ENCODE measurements around the gene C5. TPM values are rescaled to one million over a fixed set of nuclear protein-coding genes. Genes with fewer than 3 reads are reported as not detected.

C5 gene
- total RNA-seq, 2 experiments from 2014 or later: 3.8 to 7.9 TPM

GRCh38 chr9:120922404-120923195 is 127.5 kb downstream of the C5 start:
- peak overlapping the region; percentile 52; the same call in 1 of the 2 replicates for H2AFZ ChIP-seq (ENCODE audit: low read length)
- H3K4me3 ChIP-seq (ENCODE audit: low read depth, low read length, poor library complexity, severe bottlenecking): no peak overlapping the region
- POLR2A ChIA-PET: interaction anchor here (1.3 to 21.2 kb wide), 4 partner anchors 9 to 32 kb away, joined by 3 to 372 read pairs (median 5); no protein-coding TSS in a partner anchor
- no TSS peak for BruUV-seq (replicated peaks)
- H3K9me2 ChIP-seq (ENCODE audit: insufficient read depth, low read length): no peaks in the 10 kb centered on the region
- intact Hi-C loops (cut with micrococcal nuclease; ENCODE audit: unreplicated experiment): loop anchor here (10.0 kb wide), 1 partner anchor 1022 kb away; no protein-coding TSS in a partner anchor
- DNase-seq (ENCODE audit: low spot score): no peak
- peaks cover 32% of the 10 kb centered on the region for H3K36me3 ChIP-seq (ENCODE audit: insufficient read depth, low read length)
- TF ChIP-seq, protein P1, sequence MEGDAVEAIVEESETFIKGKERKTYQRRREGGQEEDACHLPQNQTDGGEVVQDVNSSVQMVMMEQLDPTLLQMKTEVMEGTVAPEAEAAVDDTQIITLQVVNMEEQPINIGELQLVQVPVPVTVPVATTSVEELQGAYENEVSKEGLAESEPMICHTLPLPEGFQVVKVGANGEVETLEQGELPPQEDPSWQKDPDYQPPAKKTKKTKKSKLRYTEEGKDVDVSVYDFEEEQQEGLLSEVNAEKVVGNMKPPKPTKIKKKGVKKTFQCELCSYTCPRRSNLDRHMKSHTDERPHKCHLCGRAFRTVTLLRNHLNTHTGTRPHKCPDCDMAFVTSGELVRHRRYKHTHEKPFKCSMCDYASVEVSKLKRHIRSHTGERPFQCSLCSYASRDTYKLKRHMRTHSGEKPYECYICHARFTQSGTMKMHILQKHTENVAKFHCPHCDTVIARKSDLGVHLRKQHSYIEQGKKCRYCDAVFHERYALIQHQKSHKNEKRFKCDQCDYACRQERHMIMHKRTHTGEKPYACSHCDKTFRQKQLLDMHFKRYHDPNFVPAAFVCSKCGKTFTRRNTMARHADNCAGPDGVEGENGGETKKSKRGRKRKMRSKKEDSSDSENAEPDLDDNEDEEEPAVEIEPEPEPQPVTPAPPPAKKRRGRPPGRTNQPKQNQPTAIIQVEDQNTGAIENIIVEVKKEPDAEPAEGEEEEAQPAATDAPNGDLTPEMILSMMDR (conservative IDR thresholded peaks at IDR 0.05; ENCODE audit: low read length): no peak
- no peak for TF ChIP-seq EZH2phosphoT487 (IDR thresholded peaks at IDR 0.05; ENCODE audit: borderline replicate concordance, low read depth, low read length)
- no peak overlapping the region for H3K27ac ChIP-seq (ENCODE audit: low read depth, low read length, poor library complexity, severe bottlenecking)
- H4K20me1 ChIP-seq (ENCODE audit: insufficient read depth, low read length): no peaks in the 10 kb centered on the region
- H3K79me2 ChIP-seq (ENCODE audit: insufficient read depth, low read depth, low read length): no peaks in the 10 kb centered on the region
- CTCF ChIA-PET (ENCODE audit: unreplicated experiment): interaction anchor here (0.7 to 1.3 kb wide), 2 partner anchors 16 to 20 kb away, joined by 3 read pairs; no protein-coding TSS in a partner anchor
- peak overlapping the region; percentile 59 for H3K4me2 ChIP-seq (ENCODE audit: low read length)
- peaks cover 77% of the 10 kb centered on the region for H3K4me1 ChIP-seq (ENCODE audit: insufficient read depth, low read length, poor library complexity, severe bottlenecking)
- H3K9me3 ChIP-seq (ENCODE audit: low read length): no peaks in the 10 kb centered on the region

- no peaks in the 10 kb centered on the region for H3K9me2 ChIP-seq (ENCODE audit: insufficient read depth, low read length)
- peak; percentile 17 for DNase-seq (ENCODE audit: low spot score)
- peaks cover 70% of the 10 kb centered on the region for H3K4me1 ChIP-seq (ENCODE audit: insufficient read depth, low read length, poor library complexity, severe bottlenecking)
- H3K4me2 ChIP-seq (ENCODE audit: low read length): peak overlapping the region; percentile 59
- no peaks in the 10 kb centered on the region for H3K79me2 ChIP-seq (ENCODE audit: insufficient read depth, low read depth, low read length)
- no peak for TF ChIP-seq EZH2phosphoT487 (IDR thresholded peaks at IDR 0.05; ENCODE audit: borderline replicate concordance, low read depth, low read length)
- TF ChIP-seq, protein P1 (conservative IDR thresholded peaks at IDR 0.05; ENCODE audit: low read length): no peak
- peak overlapping the region; percentile 52; the same call in 1 of the 2 replicates for H2AFZ ChIP-seq (ENCODE audit: low read length)
- intact Hi-C loops (cut with micrococcal nuclease; ENCODE audit: unreplicated experiment): loop anchor here (10.0 kb wide), 1 partner anchor 1023 kb away; no protein-coding TSS in a partner anchor
- CTCF ChIA-PET (ENCODE audit: unreplicated experiment): no interaction called here
- BruUV-seq (replicated peaks): no TSS peak
- peak overlapping the region; percentile 22 for H3K4me3 ChIP-seq (ENCODE audit: low read depth, low read length, poor library complexity, severe bottlenecking)
- H3K36me3 ChIP-seq (ENCODE audit: insufficient read depth, low read length): peaks cover 41% of the 10 kb centered on the region
- H3K27ac ChIP-seq (ENCODE audit: low read depth, low read length, poor library complexity, severe bottlenecking): peak overlapping the region; percentile 29
- no peaks in the 10 kb centered on the region for H3K9me3 ChIP-seq (ENCODE audit: low read length)
- POLR2A ChIA-PET: interaction anchor here (0.9 to 21.2 kb wide), 6 partner anchors 8 to 31 kb away, joined by 3 to 372 read pairs (median 4); no protein-coding TSS in a partner anchor
- H4K20me1 ChIP-seq (ENCODE audit: insufficient read depth, low read length): no peaks in the 10 kb centered on the region
Measured at GRCh38 chr9:120921661-120922181, 128.4 kb downstream of the C5 start.
